Subcutaneous abdominal adipose tissue (tissue), 5 donors: Measurements from ENCODE around the gene DNAJC9.

ENCODE experiments used
- H3K27ac ChIP-seq: one replicate; pipeline ENCODE4 v1.7.0; 2013; ENCODE audit warnings: low read depth, mild to moderate bottlenecking, inconsistent platforms, low read length, moderate library complexity
- H3K27me3 ChIP-seq, 5 donors: one replicate each; pipeline ENCODE4 v1.7.0; 2013; ENCODE audit warnings: low read length in 5 of 5, inconsistent platforms in 1 of 5; ENCODE audit not compliant: control insufficient read depth in 5 of 5, insufficient read depth in 4 of 5
- H3K36me3 ChIP-seq, 5 donors: one replicate each; pipeline ENCODE4 v1.7.0; 2013; ENCODE audit warnings: low read length in 5 of 5; ENCODE audit not compliant: control insufficient read depth in 5 of 5, insufficient read depth in 5 of 5
- H3K4me1 ChIP-seq, 5 donors: one replicate each; pipeline ENCODE4 v1.7.0; 2013; ENCODE audit warnings: low read length in 5 of 5, mild to moderate bottlenecking in 3 of 5, moderate library complexity in 1 of 5; ENCODE audit not compliant: control insufficient read depth in 5 of 5, insufficient read depth in 5 of 5
- H3K4me3 ChIP-seq, 5 donors: one replicate each; pipeline ENCODE4 v1.7.0; 2013; ENCODE audit warnings: low read length in 5 of 5, low read depth in 1 of 5
- H3K9ac ChIP-seq, 5 donors: one replicate each; pipeline ENCODE4 v1.7.0; 2013; ENCODE audit warnings: low read length in 5 of 5, mild to moderate bottlenecking in 4 of 5, moderate library complexity in 3 of 5
- H3K9me3 ChIP-seq, 5 donors: one replicate each; pipeline ENCODE4 v1.7.0; 2013; ENCODE audit warnings: low read length in 5 of 5; ENCODE audit not compliant: control insufficient read depth in 5 of 5
- donor health status: healthy.
- donor health status: healthy.
- donor health status: healthy.
- donor health status: healthy.
- donor health status: healthy.

The DNAJC9 gene

DNA sequence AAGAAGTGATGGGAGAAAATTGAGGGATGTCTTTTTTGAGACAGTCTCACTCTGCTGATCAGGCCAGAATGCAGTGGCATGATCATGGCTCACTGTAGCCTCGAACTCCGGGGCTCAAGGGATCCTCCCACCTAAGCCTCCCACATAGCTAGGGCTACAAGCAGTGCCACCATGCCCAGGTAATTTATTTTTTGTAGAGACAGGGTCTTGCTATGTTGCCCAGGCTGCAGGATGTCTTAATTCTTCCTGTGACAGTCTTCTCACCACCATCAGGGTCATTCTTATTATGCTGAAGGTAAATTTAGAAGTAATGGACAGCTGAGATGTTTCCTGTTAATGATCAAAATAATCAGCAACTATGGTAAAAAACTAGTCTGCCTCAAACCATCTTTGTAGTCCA lies 7.1 kb downstream of the DNAJC9 start:
- H3K9me3 ChIP-seq, result no peaks in the 10 kb centered on the region
- H3K4me3 ChIP-seq, result no peak overlapping the region
- peaks cover 37 to 68% (median 51%) of the 10 kb centered on the region in 5 donors for H3K36me3 ChIP-seq
- H3K27ac ChIP-seq, result no peak overlapping the region
- no peaks in the 10 kb centered on the region for H3K27me3 ChIP-seq
- peaks cover 0 to 5% (median 0%) of the 10 kb centered on the region in 5 donors for H3K4me1 ChIP-seq
- H3K9ac ChIP-seq, result no peak overlapping the region

- Histone ChIP-seq H3K4me3 (no peak overlapping the region), H3K4me1 (peaks cover 0 to 1% (median 0%) of the 10 kb centered on the region in 5 donors), H3K9me3 (no peaks in the 10 kb centered on the region), H3K36me3 (peaks cover 41 to 72% (median 53%) of the 10 kb centered on the region in 5 donors), H3K9ac (no peak overlapping the region), H3K27me3 (no peaks in the 10 kb centered on the region), H3K27ac (no peak overlapping the region)
These were observed 8.0 kb downstream of the DNAJC9 start for GRCh38 chr10:73238990-73239566.

- no peaks in the 10 kb centered on the region for H3K4me1 ChIP-seq
These were observed 12.4 kb downstream of the DNAJC9 start for GRCh38 chr10:73234695-73235094.

GRCh38 chr10:73233883-73234282 lies 13.2 kb downstream of the DNAJC9 start:
- peaks cover 20 to 63% (median 32%) of the 10 kb centered on the region in 5 donors for H3K36me3 ChIP-seq
- H3K9ac ChIP-seq, result no peak overlapping the region
- no peaks in the 10 kb centered on the region for H3K27me3 ChIP-seq
- H3K4me1 ChIP-seq, result peaks cover 0 to 4% (median 0%) of the 10 kb centered on the region in 5 donors
- H3K9me3 ChIP-seq, result no peaks in the 10 kb centered on the region
- no peak overlapping the region for H3K27ac ChIP-seq
- H3K4me3 ChIP-seq, result no peak overlapping the region

More at GRCh38 chr10:73234695-73235094, 12.4 kb downstream of the DNAJC9 start:
- Histone ChIP-seq H3K36me3 (peaks cover 20 to 64% (median 36%) of the 10 kb centered on the region in 5 donors), H3K4me3 (no peak overlapping the region), H3K27me3 (no peaks in the 10 kb centered on the region), H3K9ac (no peak overlapping the region), H3K9me3 (no peaks in the 10 kb centered on the region), H3K27ac (no peak overlapping the region)

- H3K27ac ChIP-seq, result no peak overlapping the region
- H3K4me1 ChIP-seq, result peaks cover 0 to 4% (median 0%) of the 10 kb centered on the region in 5 donors
- H3K27me3 ChIP-seq, result no peaks in the 10 kb centered on the region
- no peaks in the 10 kb centered on the region for H3K9me3 ChIP-seq
- no peak overlapping the region for H3K9ac ChIP-seq
- H3K36me3 ChIP-seq, result peaks cover 20 to 60% (median 33%) of the 10 kb centered on the region in 5 donors
- H3K4me3 ChIP-seq, result no peak overlapping the region
These were observed 14.2 kb downstream of the DNAJC9 start for GRCh38 chr10:73232887-73233286.

- H3K4me1 ChIP-seq, result peaks cover 0 to 4% (median 0%) of the 10 kb centered on the region in 5 donors
- H3K27me3 ChIP-seq, result no peaks in the 10 kb centered on the region
- H3K27ac ChIP-seq, result no peak overlapping the region
- H3K4me3 ChIP-seq, result no peak overlapping the region
- no peak overlapping the region for H3K9ac ChIP-seq
- no peaks in the 10 kb centered on the region for H3K9me3 ChIP-seq
- H3K36me3 ChIP-seq, result peaks cover 13 to 44% (median 20%) of the 10 kb centered on the region in 5 donors
These were observed 17.5 kb downstream of the DNAJC9 start for GRCh38 chr10:73229567-73229966.

DNA sequence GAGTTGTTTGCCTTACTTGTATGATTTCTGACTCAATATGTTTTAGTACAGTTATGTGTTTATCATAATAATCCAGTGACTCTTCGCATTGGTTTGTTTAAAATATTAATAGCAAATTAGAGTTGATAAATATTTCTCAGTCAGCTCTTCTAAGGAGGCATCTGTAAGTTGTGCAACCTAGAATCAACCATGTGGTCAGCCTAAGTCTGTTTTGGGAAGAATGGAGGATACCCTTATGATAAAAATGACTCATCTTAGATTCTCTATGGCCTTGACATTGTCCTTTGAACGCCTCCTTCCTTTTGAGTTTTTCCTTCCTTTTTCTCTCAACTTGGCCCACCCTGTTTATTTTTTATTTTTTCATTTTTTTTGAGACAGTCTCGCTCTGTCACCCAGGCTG lies 18.8 kb downstream of the DNAJC9 start:
- H3K36me3 ChIP-seq, result peaks cover 5 to 36% (median 16%) of the 10 kb centered on the region in 5 donors
- no peak overlapping the region for H3K4me3 ChIP-seq
- no peaks in the 10 kb centered on the region for H3K9me3 ChIP-seq
- no peak overlapping the region for H3K27ac ChIP-seq
- peaks cover 0 to 4% (median 3%) of the 10 kb centered on the region in 5 donors for H3K4me1 ChIP-seq
- H3K27me3 ChIP-seq, result no peaks in the 10 kb centered on the region
- no peak overlapping the region for H3K9ac ChIP-seq

DNA sequence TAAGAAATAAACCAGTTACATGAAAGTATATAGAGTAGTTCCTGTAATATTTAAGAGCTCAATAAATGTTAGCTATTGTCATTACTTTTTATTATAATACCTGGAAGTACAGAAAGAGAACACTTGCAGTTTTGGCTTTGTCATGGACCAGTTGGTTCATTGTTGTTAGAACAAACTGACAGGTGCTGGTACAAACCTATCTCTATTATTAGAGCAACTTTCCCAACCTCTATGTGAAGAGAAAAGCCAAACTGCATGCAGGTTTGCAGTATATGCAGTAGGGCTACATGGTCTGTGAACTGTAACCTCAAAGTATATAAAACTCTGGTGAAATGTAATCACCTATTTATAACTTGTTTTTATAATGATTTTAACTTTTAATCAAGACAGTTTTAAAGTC lies 20.4 kb downstream of the DNAJC9 start:
- Histone ChIP-seq H3K4me1 (peaks cover 0 to 4% (median 3%) of the 10 kb centered on the region in 5 donors), H3K4me3 (no peak overlapping the region), H3K27ac (no peak overlapping the region), H3K9me3 (no peaks in the 10 kb centered on the region), H3K9ac (no peak overlapping the region), H3K36me3 (peaks cover 5 to 29% (median 11%) of the 10 kb centered on the region in 5 donors), H3K27me3 (no peaks in the 10 kb centered on the region)

DNA sequence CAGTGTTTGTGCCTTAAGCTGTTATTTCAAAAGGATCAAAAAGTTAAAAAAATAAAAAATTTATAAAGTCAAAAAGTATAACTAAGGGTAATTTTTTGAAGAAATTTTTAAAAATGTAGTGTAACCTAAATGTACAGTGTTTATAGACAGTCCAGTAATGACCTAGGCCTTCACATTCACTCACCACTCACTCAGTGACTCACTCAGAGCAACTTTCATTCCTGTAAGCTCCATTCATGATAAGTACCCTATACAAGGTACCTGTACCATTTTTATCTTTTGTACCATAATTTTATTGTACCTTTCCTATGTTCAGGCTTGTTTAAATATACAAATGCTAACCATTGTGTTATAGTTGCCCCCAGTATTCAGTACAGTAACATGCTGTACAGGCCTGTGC lies 21.5 kb downstream of the DNAJC9 start:
- Histone ChIP-seq H3K27ac (no peak overlapping the region), H3K36me3 (peaks cover 4 to 19% (median 9%) of the 10 kb centered on the region in 5 donors), H3K4me1 (peaks cover 0 to 4% (median 3%) of the 10 kb centered on the region in 5 donors)

DNA sequence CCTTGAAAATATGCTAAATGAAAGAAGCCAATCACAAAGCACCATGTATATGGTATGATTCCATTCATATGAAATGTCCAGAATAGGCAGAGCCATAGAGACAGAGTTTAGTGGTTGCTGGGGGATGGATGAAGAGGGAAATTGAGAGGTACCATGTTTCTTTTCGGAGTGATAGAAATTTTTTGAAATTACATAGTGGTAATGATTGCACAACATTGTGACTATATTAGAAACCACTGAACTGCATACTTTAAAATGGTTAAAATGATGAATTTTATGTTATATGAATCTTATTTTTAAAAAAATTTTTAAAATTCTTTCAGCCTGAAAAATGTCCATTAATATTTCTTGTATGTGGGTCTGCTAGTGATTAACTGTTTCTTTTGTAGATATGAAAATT lies 26.1 kb downstream of the DNAJC9 start:
- Histone ChIP-seq H3K27me3 (no peaks in the 10 kb centered on the region), H3K36me3 (peaks cover 11 to 21% (median 18%) of the 10 kb centered on the region in 5 donors), H3K27ac (no peak overlapping the region), H3K4me1 (peaks cover 0 to 4% (median 0%) of the 10 kb centered on the region in 5 donors), H3K4me3 (no peak overlapping the region), H3K9me3 (no peaks in the 10 kb centered on the region), H3K9ac (no peak overlapping the region)

More for the DNA sequence above, 21.5 kb downstream of the DNAJC9 start:
- Histone ChIP-seq H3K4me3 (no peak overlapping the region), H3K9ac (no peak overlapping the region), H3K27me3 (no peaks in the 10 kb centered on the region), H3K9me3 (no peaks in the 10 kb centered on the region)
